ENCODE results near the gene LITAFD. TPM values are rescaled to one million over a fixed set of nuclear protein-coding genes. Genes with fewer than 3 reads are reported as not detected.

The LITAFD gene
- polyA plus RNA-seq, 1 of the 3 experiments (the other 2 are of a cell fraction): not detected

GRCh38 chr16:8915722-8916301, 33.7 kb downstream of the LITAFD start:
- H2AFZ ChIP-seq (ENCODE audit: low read depth): no peak overlapping the region
- CTCF ChIA-PET: interaction anchor here (0.7 to 1.5 kb wide), 4 partner anchors 9 to 24 kb away, joined by 3 to 4 read pairs (median 3); no protein-coding TSS in a partner anchor
- peaks cover 14% of the 10 kb centered on the region; the same call in 1 of the 2 replicates for H4K20me1 ChIP-seq (ENCODE audit: insufficient read depth)
- no peak overlapping the region for H3K27ac ChIP-seq (ENCODE audit: low read depth in 2 of 2, low read length in 1 of 2)
- no peaks in the 10 kb centered on the region for H3K9me2 ChIP-seq
- peaks cover 40% of the 10 kb centered on the region for H3K79me2 ChIP-seq (ENCODE audit: insufficient read depth)
- POLR2A ChIA-PET: no interaction called here
- H3K9me3 ChIP-seq: no peaks in the 10 kb centered on the region
- peaks cover 66 to 77% of the 10 kb centered on the region in 2 experiments for H3K36me3 ChIP-seq (replicated peaks in 1 of 2; ENCODE audit: control insufficient read depth in 1 of 2, insufficient read depth in 2 of 2, low read length in 1 of 2)
- no peaks in the 10 kb centered on the region for H3K4me1 ChIP-seq (ENCODE audit: control insufficient read depth in 1 of 2, insufficient read depth in 2 of 2, low read depth in 1 of 2, low read length in 1 of 2)
- H3K27me3 ChIP-seq (ENCODE audit: insufficient read depth): no peaks in the 10 kb centered on the region
- no peak overlapping the region for H3K4me2 ChIP-seq
- H3F3A ChIP-seq (replicated peaks; ENCODE audit: insufficient read depth): peaks cover 3% of the 10 kb centered on the region
- TF ChIP-seq SIN3A (IDR thresholded peaks at IDR 0.05; ENCODE audit: borderline replicate concordance, low read depth, low read length): no peak
- no peak for TF ChIP-seq MXI1 (IDR thresholded peaks at IDR 0.05; ENCODE audit: low read depth, low read length)
- TF ChIP-seq NFIC (IDR thresholded peaks at IDR 0.05; ENCODE audit: borderline replicate concordance): no peak
- TF ChIP-seq GABPA (IDR thresholded peaks at IDR 0.05; ENCODE audit: low read depth): no peak
- TF ChIP-seq ZBTB33 (IDR thresholded peaks at IDR 0.05; ENCODE audit: borderline replicate concordance, low read depth): no peak
- TF ChIP-seq CTCF (IDR thresholded peaks at IDR 0.05): no peak
- TF ChIP-seq FOXM1 (IDR thresholded peaks at IDR 0.05; ENCODE audit: low read depth): no peak
- TF ChIP-seq REST (IDR thresholded peaks at IDR 0.05; ENCODE audit: low read depth, low read length): no peak
- no peak for TF ChIP-seq RCOR1 (IDR thresholded peaks at IDR 0.05; ENCODE audit: low read length)
- no peak for TF ChIP-seq TCF12 (IDR thresholded peaks at IDR 0.05)
- no peak for TF ChIP-seq FOXJ3 (CRISPR knock-in tag; IDR thresholded peaks at IDR 0.05)
- TF ChIP-seq MEF2A (IDR thresholded peaks at IDR 0.05; ENCODE audit: borderline replicate concordance, low read depth): no peak
- TF ChIP-seq RXRA (IDR thresholded peaks at IDR 0.05; ENCODE audit: borderline replicate concordance, low read depth): no peak
- H3K9ac ChIP-seq: no peak overlapping the region
- WGBS (ENCODE audit: low lambda C conversion rate): 96% methylated on average over 7 of the region's 7 CpGs
- no peak for DNase-seq
- no peak overlapping the region for H3K4me3 ChIP-seq (ENCODE audit: low read depth in 2 of 2, low read length in 1 of 2)
